SH-SY5Y (cell line): ENCODE measurements around the gene ROR2.

Experiments used
- GATA2 ChIP-seq: IDR thresholded peaks from 2 replicates; pipeline ENCODE4 v1.6.1; 2011; ENCODE audit warnings: mild to moderate bottlenecking, low read depth, low read length
- GATA3 ChIP-seq: IDR thresholded peaks from 2 replicates; pipeline ENCODE4 v1.6.1; 2011; ENCODE audit warnings: low read depth, mild to moderate bottlenecking, low read length, moderate library complexity

DNA sequence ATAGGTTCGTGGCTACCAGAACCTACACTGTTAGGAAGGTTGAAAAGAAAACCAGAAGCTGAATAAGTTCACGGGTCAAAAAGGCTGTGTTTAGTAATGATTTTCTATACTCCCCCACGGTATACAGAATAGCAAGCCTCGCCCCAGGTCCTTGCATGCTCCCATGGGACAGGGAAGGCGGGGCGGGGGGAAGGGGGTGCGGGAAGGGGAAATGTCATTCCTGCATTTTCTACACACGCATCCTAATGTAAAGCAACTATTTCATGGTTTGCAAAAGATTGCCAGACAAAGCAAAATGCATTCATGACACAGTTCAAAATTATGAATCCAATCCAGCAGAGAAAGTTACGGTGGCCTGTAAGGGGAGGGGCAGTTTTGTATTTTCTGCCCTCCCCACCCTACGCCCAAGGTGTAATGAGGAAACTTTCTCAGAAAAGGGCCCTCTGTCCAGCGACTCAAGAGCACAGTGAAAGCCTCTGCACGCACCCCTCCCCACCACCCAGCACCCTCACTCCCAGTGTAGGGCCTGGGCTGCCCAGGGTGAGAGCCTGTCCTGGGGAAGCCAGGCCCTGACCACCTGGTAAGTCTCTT, 105.2 kb downstream of the ROR2 start:
- TF ChIP-seq GATA2 (no peak), GATA3 (no peak)
